Head of caudate nucleus (tissue), 42 donors: Measurements from ENCODE around the gene SLC25A22.

ENCODE experiments used
- DNase-seq, 42 donors: peaks; one replicate each; pipeline versions ENCODE4 v3.0.0 to v3.0.0-alpha.2; 2020 to 2021; ENCODE audit warnings: mixed read lengths in 7 of 42
- intact Hi-C: fragments of 100-400 bp; cut with DNase I; formaldehyde crosslinking; loops from one replicate; pipeline ENCODE4 v1.15.0; 2022

SLC25A22 gene

GRCh38 chr11:798093-798713 lies at the start of gene SLC25A22:
SLC25A22 (minus strand) TSS chr11:798281; CDS start chr11:795006, 3,275 bp downstream.
- intact Hi-C loops, result loop anchor here (5.0 kb wide), 1 partner anchor 71 kb away; no protein-coding TSS in a partner anchor
- DNase-seq, result peak in 40 of 42 donors; percentile 62 to 91 (median 82)

- DNase-seq, result no peak
- intact Hi-C loops, result loop anchor here (10.0 kb wide), 1 partner anchor 77 kb away; the partner anchor contains the start of gene AP2A2
These were observed 49.8 kb upstream of the SLC25A22 start for GRCh38 chr11:847876-848275.

GRCh38 chr11:846496-847098 lies 48.5 kb upstream of the SLC25A22 start:
- intact Hi-C loops, result loop anchor here (10.0 kb wide), 1 partner anchor 78 kb away; the partner anchor contains the start of gene AP2A2
- no peak for DNase-seq

- intact Hi-C loops, result loop anchor here (10.0 kb wide), 1 partner anchor 79 kb away; the partner anchor contains the start of gene AP2A2
- DNase-seq, result no peak
These were observed 47.9 kb upstream of the SLC25A22 start for GRCh38 chr11:845872-846495.

- intact Hi-C loops, result loop anchor here (10.0 kb wide), 1 partner anchor 80 kb away; the partner anchor contains the start of gene AP2A2
- peak in 8 of 42 donors; percentile 47 to 69 (median 57) for DNase-seq
These were observed 46.9 kb upstream of the SLC25A22 start for GRCh38 chr11:844693-845644.

- intact Hi-C loops, result loop anchor here (10.0 kb wide), 1 partner anchor 81 kb away; the partner anchor contains the start of gene AP2A2
- peak in 9 of 42 donors; percentile 34 to 68 (median 56) for DNase-seq
These were observed 46.0 kb upstream of the SLC25A22 start for GRCh38 chr11:843818-844692.

- no peak for DNase-seq
- intact Hi-C loops, result loop anchor here (10.0 kb wide), 1 partner anchor 82 kb away; the partner anchor contains the start of gene AP2A2
These were observed 45.1 kb upstream of the SLC25A22 start for GRCh38 chr11:843086-843734.

GRCh38 chr11:842370-843002 lies 44.4 kb upstream of the SLC25A22 start, which contains the start of the genes POLR2L and TSPAN4:
POLR2L (minus strand) TSS chr11:842529; CDS start chr11:842508, 21 bp downstream.
TSPAN4 (plus strand) TSS chr11:842852; CDS start chr11:850305, 7,453 bp downstream.
- intact Hi-C loops, result loop anchor here (10.0 kb wide), 1 partner anchor 82 kb away; the partner anchor contains the start of gene AP2A2
- DNase-seq, result peak; percentile 73 to 96 (median 91)

- intact Hi-C loops, result loop anchor here (10.0 kb wide), 1 partner anchor 83 kb away; the partner anchor contains the start of gene AP2A2
- DNase-seq, result no peak
These were observed 43.9 kb upstream of the SLC25A22 start for GRCh38 chr11:841981-842369.

- DNase-seq, result no peak
- intact Hi-C loops, result loop anchor here (10.0 kb wide), 1 partner anchor 85 kb away; the partner anchor contains the start of gene AP2A2
These were observed 42.0 kb upstream of the SLC25A22 start for GRCh38 chr11:839875-840617.

- intact Hi-C loops, result no loop called here
- DNase-seq, result no peak
These were observed 41.2 kb upstream of the SLC25A22 start for GRCh38 chr11:839280-839623.

GRCh38 chr11:838441-839279 lies 40.6 kb upstream of the SLC25A22 start:
- no peak for DNase-seq

GRCh38 chr11:837990-838307 lies 39.9 kb upstream of the SLC25A22 start:
- DNase-seq, result no peak
- intact Hi-C loops, result no loop called here

More at GRCh38 chr11:838441-839279, 40.6 kb upstream of the SLC25A22 start:
- intact Hi-C loops, result no loop called here

GRCh38 chr11:837189-837989 lies 39.3 kb upstream of the SLC25A22 start:
- no peak for DNase-seq
- intact Hi-C loops, result no loop called here
